HepG2 (cell line): ENCODE measurements around the gene CD163. TPM values are rescaled to one million over a fixed set of nuclear protein-coding genes. Genes with fewer than 3 reads are reported as not detected.

Experiments
- ATAC-seq: fragments of 200-7000 bp; cut with Tn5 transposase; 3 replicates; pipeline ENCODE4 v1.9.1; 2020; ENCODE audit warnings: mild to moderate bottlenecking, moderate library complexity
- BruUV-seq: library from RNA; stranded (reverse); fragments of 400-500 nt; replicated peaks from 2 replicates; lab custom pipeline; 2021; lab: Mats Ljungman, UMichigan
- CTCF ChIA-PET: fragments of 300-600 bp; formaldehyde crosslinking; extraction: SDS; loops from one replicate; lab custom pipeline; 2021; ENCODE audit warnings: low total read pairs, inconsistent platforms, low intra/inter-chr PET ratio; lab: Yijun Ruan, JAX
- POLR2A ChIA-PET: fragments of 350-600 bp; sonication (Branson Sonifier 250); formaldehyde crosslinking; loops from one replicate; lab custom pipeline; 2020; ENCODE audit warnings: antibody characterized with exemption, inconsistent platforms; lab: Yijun Ruan, JAX
- DNase-seq: peaks from one replicate; pipeline ENCODE4 v3.0.0-alpha.2; 2015; ENCODE audit warnings: low spot score
- FAIRE-seq: peaks from 3 replicates; lab custom pipeline; 2011; peaks lifted over from hg19 to GRCh38; lab: Jason Lieb, UNC
- H2AFZ ChIP-seq: one replicate; pipeline ENCODE4 v1.6.1; 2011; ENCODE audit warnings: low read length, inconsistent platforms
- H3K27ac ChIP-seq: fragments of 300-600 bp; 3 replicates; pipeline ENCODE4 v1.8.0; 2011; ENCODE audit warnings: mixed run types, mild to moderate bottlenecking, mixed read lengths, low read length, inconsistent platforms; ENCODE audit not compliant: insufficient read depth; ENCODE audit errors: extremely low read length
- H3K27me3 ChIP-seq, 2 experiments: fragments of 200-600 bp in 1 of 2; 2 replicates in 1 of 2; 3 replicates in 1 of 2; pipeline versions ENCODE4 v1.6.0 to v1.8.0; 2011; ENCODE audit warnings: low read length in 2 of 2, mild to moderate bottlenecking in 2 of 2, moderate library complexity in 2 of 2, inconsistent platforms in 1 of 2; ENCODE audit not compliant: insufficient read depth in 2 of 2, control insufficient read depth in 1 of 2
- H3K36me3 ChIP-seq, 2 experiments: fragments of 200-600 bp in 1 of 2; replicated peaks in 1 of 2; 2 replicates in 1 of 2; 3 replicates in 1 of 2; pipeline versions ENCODE4 v1.5.1 to v1.8.0; 2011; ENCODE audit warnings: low read length in 2 of 2, inconsistent platforms in 1 of 2; ENCODE audit not compliant: insufficient read depth in 2 of 2, control insufficient read depth in 1 of 2
- H3K4me1 ChIP-seq: 2 replicates; pipeline ENCODE4 v1.5.1; 2012; ENCODE audit warnings: low read length, inconsistent platforms; ENCODE audit not compliant: insufficient read depth
- H3K4me2 ChIP-seq: 2 replicates; pipeline ENCODE4 v1.6.0; 2011; ENCODE audit warnings: low read depth, low read length, inconsistent platforms
- H3K4me3 ChIP-seq, 3 experiments: fragments of 200-600 bp in 1 of 3; sonication (generic), shearing (Covaris generic) in 1 of 3; replicated peaks in 1 of 3; 2 replicates each; pipeline ENCODE4 v1.5.1; 2011 to 2016; ENCODE audit warnings: low read length in 3 of 3, inconsistent platforms in 2 of 3, low read depth in 2 of 3, mild to moderate bottlenecking in 2 of 3, control low read depth in 1 of 3, mixed read lengths in 1 of 3; ENCODE audit not compliant: insufficient read depth in 1 of 3
- H3K79me2 ChIP-seq: one replicate; pipeline ENCODE4 v1.6.1; 2011; ENCODE audit warnings: low read length, inconsistent platforms; ENCODE audit not compliant: insufficient read depth
- H3K9ac ChIP-seq: 2 replicates; pipeline ENCODE4 v1.6.0; 2011; ENCODE audit warnings: mild to moderate bottlenecking, low read depth, low read length, inconsistent platforms; ENCODE audit not compliant: insufficient read depth
- H3K9me3 ChIP-seq: 2 replicates; pipeline ENCODE4 v1.5.1; 2012; ENCODE audit warnings: mild to moderate bottlenecking, low read length
- H4K20me1 ChIP-seq: 2 replicates; pipeline ENCODE4 v1.6.0; 2011; ENCODE audit warnings: inconsistent platforms, mild to moderate bottlenecking, low read length, moderate library complexity; ENCODE audit not compliant: insufficient read depth
- ASH2L ChIP-seq: fragments of 300-600, 200-600 bp; sonication (generic); IDR thresholded peaks from 2 replicates; pipeline ENCODE4 v1.7.0; 2017; ENCODE audit warnings: low read depth, mild to moderate bottlenecking, moderate library complexity, mixed read lengths, low read length; ENCODE audit not compliant: insufficient read length
- KMT2A ChIP-seq: sonication (generic); formaldehyde crosslinking; IDR thresholded peaks from 2 replicates; pipeline ENCODE4 v1.4.0; 2020; ENCODE audit warnings: missing genetic modification reagents
- MAFF ChIP-seq: IDR thresholded peaks from 2 replicates; pipeline ENCODE4 v1.6.1; 2011; ENCODE audit warnings: low read depth, low read length, improper control_type of control experiment
- MAFK ChIP-seq, 2 experiments: IDR thresholded peaks in 1 of 2; conservative IDR thresholded peaks in 1 of 2; 2 replicates each; pipeline ENCODE4 v1.6.1; 2011; ENCODE audit warnings: improper control_type of control experiment in 2 of 2, low read length in 2 of 2
- MYC ChIP-seq: sonication (generic); formaldehyde crosslinking; IDR thresholded peaks from 2 replicates; pipeline ENCODE4 v1.9.0; 2021; ENCODE audit warnings: missing genetic modification reagents, borderline replicate concordance
- MZF1 ChIP-seq: sonication (generic); formaldehyde crosslinking; IDR thresholded peaks from 2 replicates; pipeline ENCODE4 v1.8.1; 2023; ENCODE audit warnings: mild to moderate bottlenecking, missing genetic modification reagents, borderline replicate concordance
- ONECUT2 ChIP-seq: sonication (generic); formaldehyde crosslinking; IDR thresholded peaks from 2 replicates; pipeline ENCODE4 v1.4.0; 2020; ENCODE audit warnings: missing genetic modification reagents
- SRSF9 ChIP-seq: fragments of 200-400 bp; formaldehyde crosslinking; IDR thresholded peaks from 2 replicates; pipeline ENCODE4 v1.6.1; 2018; ENCODE audit warnings: borderline replicate concordance, mild to moderate bottlenecking, low read depth, low read length; ENCODE audit not compliant: insufficient read depth, poor library complexity, severe bottlenecking
- ZFP36L2 ChIP-seq: sonication (generic); formaldehyde crosslinking; IDR thresholded peaks from 2 replicates; pipeline ENCODE4 v1.4.0; 2020; ENCODE audit warnings: missing genetic modification reagents
- ZMYM3 ChIP-seq: sonication (generic); formaldehyde crosslinking; IDR thresholded peaks from 2 replicates; pipeline ENCODE4 v1.5.1; 2020; ENCODE audit warnings: mild to moderate bottlenecking, missing genetic modification reagents
- WGBS: methylation state at CpG from one replicate; pipeline ENCODE4 v1.1.6; 2017; ENCODE audit warnings: low lambda C conversion rate; 5-methylcytosine and 5-hydroxymethylcytosine counted together
- in situ Hi-C: cut with HindIII; loops from 2 replicates; pipeline ENCODE4 v1.10.0; 2017; ENCODE audit warnings: low pct_unique_long_range_greater_than_20kb; ENCODE audit not compliant: extremely low pct_ligation_motif_present
- intact Hi-C: fragments of 100-400 bp; cut with micrococcal nuclease; formaldehyde crosslinking; loops from one replicate; pipeline ENCODE4 v1.10.0; 2022; ENCODE audit not compliant: unreplicated experiment
- polyA plus RNA-seq, 8 experiments: library from polyadenylated mRNA; depleted of rRNA in 3 of 8; stranded (reverse) in 7 of 8; unstranded in 1 of 8; fragments of >200 nt; fragmentation: Illumina TruSeq in 4 of 8; extraction: Trizol in 4 of 8; gene quantifications; 2 replicates each; pipeline versions ENCODE4 v1.2.1 to v1.2.3, GENCODE V29; 2011 to 2016; ENCODE audit warnings: low read depth in 4 of 8, missing spikeins in 1 of 8, mixed read lengths in 1 of 8; ENCODE audit not compliant: insufficient read depth in 1 of 8
- total RNA-seq, 5 experiments: library from RNA; depleted of rRNA; stranded (reverse); fragments of >200 nt; fragmentation: Illumina TruSeq; extraction: Trizol; gene quantifications; 2 replicates each; pipeline ENCODE4 v1.2.3, GENCODE V29; 2016; ENCODE audit warnings: low read depth in 1 of 5
- TF ChIP-seq, protein P1 (sequence below): sonication (generic); formaldehyde crosslinking; IDR thresholded peaks from 2 replicates; pipeline ENCODE4 v1.4.0; 2020; ENCODE audit warnings: missing genetic modification reagents, borderline replicate concordance
- TF ChIP-seq, protein P2 (sequence below): sonication (generic); formaldehyde crosslinking; conservative IDR thresholded peaks from 2 replicates; pipeline ENCODE4 v1.4.0; 2020; ENCODE audit warnings: missing genetic modification reagents

CD163 gene
- total and polyA plus RNA-seq, 2 of the 13 experiments (the other 11 are each of a cell fraction or from before 2014, with no cell fraction given): not detected

DNA sequence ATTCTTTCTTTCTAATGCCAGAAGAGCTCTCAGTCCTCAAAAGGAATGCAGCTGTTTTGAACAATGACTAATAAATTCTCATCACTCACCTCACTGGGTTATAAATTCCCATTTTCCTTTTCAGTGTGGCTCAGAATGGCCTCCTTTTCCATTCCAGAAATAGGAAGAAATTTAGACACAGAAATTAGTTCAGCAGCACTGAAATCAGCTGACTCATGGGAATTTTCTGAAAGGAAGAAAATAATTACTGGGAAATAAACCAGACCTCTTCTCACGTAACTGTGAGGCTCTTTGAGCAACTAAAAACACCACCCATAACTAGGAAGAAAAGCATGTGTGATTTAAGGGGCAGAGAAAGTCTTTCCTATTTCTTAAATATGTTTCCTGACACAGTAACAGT is 23.8 kb downstream of the CD163 start:
- 0% methylated on average over 1 of the region's 1 CpG for WGBS
- POLR2A ChIA-PET: no interaction called here
- intact Hi-C loops: no loop called here
- ATAC-seq: no peak
- no TSS peak for BruUV-seq
- H3K79me2 ChIP-seq: no peaks in the 10 kb centered on the region
- in situ Hi-C loops: no loop called here
- no peaks in the 10 kb centered on the region for H3K9me3 ChIP-seq
- no peak overlapping the region for H2AFZ ChIP-seq
- H3K9ac ChIP-seq: no peak overlapping the region
- FAIRE-seq: no peak
- H3K36me3 ChIP-seq: no peaks in the 10 kb centered on the region
- no peak for DNase-seq
- no peak overlapping the region for H3K4me3 ChIP-seq
- no peak overlapping the region for H3K27ac ChIP-seq
- no peaks in the 10 kb centered on the region for H4K20me1 ChIP-seq
- TF ChIP-seq MAFK (conservative IDR thresholded peaks at IDR 0.05 in 1 of 2, IDR thresholded peaks at IDR 0.05 in 1 of 2; ENCODE audit: low read length in 2 of 2) (peak; percentile 81 to 91), MAFF (peak; percentile 84)
- TF ChIP-seq, protein P1, sequence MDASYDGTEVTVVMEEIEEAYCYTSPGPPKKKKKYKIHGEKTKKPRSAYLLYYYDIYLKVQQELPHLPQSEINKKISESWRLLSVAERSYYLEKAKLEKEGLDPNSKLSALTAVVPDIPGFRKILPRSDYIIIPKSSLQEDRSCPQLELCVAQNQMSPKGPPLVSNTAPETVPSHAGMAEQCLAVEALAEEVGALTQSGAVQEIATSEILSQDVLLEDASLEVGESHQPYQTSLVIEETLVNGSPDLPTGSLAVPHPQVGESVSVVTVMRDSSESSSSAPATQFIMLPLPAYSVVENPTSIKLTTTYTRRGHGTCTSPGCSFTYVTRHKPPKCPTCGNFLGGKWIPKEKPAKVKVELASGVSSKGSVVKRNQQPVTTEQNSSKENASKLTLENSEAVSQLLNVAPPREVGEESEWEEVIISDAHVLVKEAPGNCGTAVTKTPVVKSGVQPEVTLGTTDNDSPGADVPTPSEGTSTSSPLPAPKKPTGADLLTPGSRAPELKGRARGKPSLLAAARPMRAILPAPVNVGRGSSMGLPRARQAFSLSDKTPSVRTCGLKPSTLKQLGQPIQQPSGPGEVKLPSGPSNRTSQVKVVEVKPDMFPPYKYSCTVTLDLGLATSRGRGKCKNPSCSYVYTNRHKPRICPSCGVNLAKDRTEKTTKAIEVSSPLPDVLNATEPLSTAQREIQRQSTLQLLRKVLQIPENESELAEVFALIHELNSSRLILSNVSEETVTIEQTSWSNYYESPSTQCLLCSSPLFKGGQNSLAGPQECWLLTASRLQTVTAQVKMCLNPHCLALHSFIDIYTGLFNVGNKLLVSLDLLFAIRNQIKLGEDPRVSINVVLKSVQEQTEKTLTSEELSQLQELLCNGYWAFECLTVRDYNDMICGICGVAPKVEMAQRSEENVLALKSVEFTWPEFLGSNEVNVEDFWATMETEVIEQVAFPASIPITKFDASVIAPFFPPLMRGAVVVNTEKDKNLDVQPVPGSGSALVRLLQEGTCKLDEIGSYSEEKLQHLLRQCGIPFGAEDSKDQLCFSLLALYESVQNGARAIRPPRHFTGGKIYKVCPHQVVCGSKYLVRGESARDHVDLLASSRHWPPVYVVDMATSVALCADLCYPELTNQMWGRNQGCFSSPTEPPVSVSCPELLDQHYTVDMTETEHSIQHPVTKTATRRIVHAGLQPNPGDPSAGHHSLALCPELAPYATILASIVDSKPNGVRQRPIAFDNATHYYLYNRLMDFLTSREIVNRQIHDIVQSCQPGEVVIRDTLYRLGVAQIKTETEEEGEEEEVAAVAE (CRISPR knock-in tag): no peak
- TF ChIP-seq, all 625 proteins: peak for 2
- CTCF ChIA-PET: no interaction called here
- Histone ChIP-seq H3K27me3 (no peaks in the 10 kb centered on the region), H3K4me2 (no peak overlapping the region), H3K4me1 (peaks cover 11% of the 10 kb centered on the region)

DNA sequence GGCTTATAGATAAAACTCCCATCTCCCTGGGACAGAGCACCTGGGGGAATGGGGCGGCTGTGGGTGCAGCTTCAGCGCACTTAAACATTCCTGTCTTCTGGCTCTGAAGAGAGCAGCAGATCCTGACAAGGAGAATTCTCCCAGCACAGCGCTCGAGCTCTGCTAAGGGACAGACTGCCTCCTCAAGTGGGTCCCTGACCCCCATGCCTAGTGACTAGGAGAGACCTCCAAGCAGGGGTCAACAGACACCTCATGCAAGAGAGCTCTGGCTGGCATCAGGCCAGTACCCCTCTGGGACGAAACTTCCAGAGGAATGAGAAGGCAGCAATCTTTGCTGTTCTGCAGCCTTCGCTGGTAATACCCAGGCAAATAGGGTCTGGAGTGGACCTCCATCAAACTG is 31.5 kb downstream of the CD163 start:
- H3K27ac ChIP-seq: no peak overlapping the region
- H3K9ac ChIP-seq: no peak overlapping the region
- DNase-seq (no peak), FAIRE-seq (no peak)
- no peaks in the 10 kb centered on the region for H3K9me3 ChIP-seq
- TF ChIP-seq ZMYM3 (CRISPR knock-in tag) (no peak), KMT2A (no peak), ZFP36L2 (CRISPR knock-in tag) (no peak), ASH2L (no peak), SRSF9 (no peak), MZF1 (no peak), ONECUT2 (no peak), MYC (CRISPR knock-in tag) (no peak)
- TF ChIP-seq, protein P2, sequence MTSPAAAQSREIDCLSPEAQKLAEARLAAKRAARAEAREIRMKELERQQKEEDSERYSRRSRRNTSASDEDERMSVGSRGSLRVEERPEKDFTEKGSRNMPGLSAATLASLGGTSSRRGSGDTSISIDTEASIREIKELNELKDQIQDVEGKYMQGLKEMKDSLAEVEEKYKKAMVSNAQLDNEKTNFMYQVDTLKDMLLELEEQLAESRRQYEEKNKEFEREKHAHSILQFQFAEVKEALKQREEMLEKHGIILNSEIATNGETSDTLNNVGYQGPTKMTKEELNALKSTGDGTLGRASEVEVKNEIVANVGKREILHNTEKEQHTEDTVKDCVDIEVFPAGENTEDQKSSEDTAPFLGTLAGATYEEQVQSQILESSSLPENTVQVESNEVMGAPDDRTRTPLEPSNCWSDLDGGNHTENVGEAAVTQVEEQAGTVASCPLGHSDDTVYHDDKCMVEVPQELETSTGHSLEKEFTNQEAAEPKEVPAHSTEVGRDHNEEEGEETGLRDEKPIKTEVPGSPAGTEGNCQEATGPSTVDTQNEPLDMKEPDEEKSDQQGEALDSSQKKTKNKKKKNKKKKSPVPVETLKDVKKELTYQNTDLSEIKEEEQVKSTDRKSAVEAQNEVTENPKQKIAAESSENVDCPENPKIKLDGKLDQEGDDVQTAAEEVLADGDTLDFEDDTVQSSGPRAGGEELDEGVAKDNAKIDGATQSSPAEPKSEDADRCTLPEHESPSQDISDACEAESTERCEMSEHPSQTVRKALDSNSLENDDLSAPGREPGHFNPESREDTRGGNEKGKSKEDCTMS (CRISPR knock-in tag): no peak
- TF ChIP-seq, all 625 proteins: peak for 0
- Histone ChIP-seq H3K36me3 (no peaks in the 10 kb centered on the region), H3K27me3 (no peaks in the 10 kb centered on the region), H2AFZ (no peak overlapping the region), H3K79me2 (no peaks in the 10 kb centered on the region), H4K20me1 (no peaks in the 10 kb centered on the region), H3K4me1 (no peaks in the 10 kb centered on the region), H3K4me2 (no peak overlapping the region), H3K4me3 (no peak overlapping the region)
- intact Hi-C loops (no loop called here), in situ Hi-C loops (no loop called here)
- ATAC-seq: no peak
- no TSS peak for BruUV-seq
- WGBS: 18% methylated on average over 2 of the region's 6 CpGs
- ChIA-PET POLR2A (no interaction called here), CTCF (no interaction called here)
